ENCODE data around the gene KRT79.

DNA sequence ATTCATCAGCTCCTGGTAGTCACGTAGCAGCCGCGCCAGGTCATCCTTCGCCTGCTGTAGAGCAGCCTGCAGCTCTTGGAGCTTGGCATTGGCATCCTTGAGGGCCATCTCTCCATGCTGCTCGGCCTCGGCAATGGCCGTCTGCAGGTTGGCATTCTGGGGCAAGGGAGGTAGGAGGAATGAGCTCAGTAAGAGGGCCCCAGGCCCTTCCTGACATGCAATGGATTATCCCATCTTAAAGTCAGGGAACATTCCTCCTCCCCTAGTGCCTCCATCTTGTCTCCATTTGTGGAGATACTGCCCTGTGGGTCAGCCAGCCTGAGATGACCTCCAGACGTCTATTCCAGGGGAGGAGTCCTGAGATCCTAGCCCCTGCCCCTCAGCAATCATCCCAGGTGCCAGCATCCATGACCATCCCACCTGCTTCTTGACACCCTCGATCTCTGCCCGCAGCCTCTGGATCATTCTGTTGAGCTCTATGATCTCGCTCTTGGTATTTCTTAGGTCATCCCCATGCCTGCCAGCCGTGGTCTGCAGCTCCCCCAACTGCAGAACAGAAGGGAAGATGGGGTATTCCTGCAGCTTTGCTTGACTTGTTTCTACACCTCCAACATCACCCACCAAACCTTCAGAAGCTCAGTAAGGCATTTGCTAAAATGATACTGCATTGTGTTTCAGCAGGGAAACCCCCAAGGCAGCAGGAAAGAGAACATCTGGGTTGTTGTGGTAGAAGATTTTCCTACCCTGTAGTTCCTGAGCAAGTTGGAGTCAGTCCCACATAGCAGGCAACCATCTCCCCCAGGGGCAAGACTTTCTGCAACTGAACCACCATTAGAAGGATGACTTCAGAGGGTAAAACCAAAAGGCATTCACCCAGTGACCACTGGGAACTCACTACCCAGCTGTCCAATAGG is 42.6 kb downstream of the KRT79 start:
- TF ChIP-seq, protein P1, sequence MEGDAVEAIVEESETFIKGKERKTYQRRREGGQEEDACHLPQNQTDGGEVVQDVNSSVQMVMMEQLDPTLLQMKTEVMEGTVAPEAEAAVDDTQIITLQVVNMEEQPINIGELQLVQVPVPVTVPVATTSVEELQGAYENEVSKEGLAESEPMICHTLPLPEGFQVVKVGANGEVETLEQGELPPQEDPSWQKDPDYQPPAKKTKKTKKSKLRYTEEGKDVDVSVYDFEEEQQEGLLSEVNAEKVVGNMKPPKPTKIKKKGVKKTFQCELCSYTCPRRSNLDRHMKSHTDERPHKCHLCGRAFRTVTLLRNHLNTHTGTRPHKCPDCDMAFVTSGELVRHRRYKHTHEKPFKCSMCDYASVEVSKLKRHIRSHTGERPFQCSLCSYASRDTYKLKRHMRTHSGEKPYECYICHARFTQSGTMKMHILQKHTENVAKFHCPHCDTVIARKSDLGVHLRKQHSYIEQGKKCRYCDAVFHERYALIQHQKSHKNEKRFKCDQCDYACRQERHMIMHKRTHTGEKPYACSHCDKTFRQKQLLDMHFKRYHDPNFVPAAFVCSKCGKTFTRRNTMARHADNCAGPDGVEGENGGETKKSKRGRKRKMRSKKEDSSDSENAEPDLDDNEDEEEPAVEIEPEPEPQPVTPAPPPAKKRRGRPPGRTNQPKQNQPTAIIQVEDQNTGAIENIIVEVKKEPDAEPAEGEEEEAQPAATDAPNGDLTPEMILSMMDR (IDR thresholded peaks at IDR 0.05): no peak
- TF ChIP-seq POLR2A (IDR thresholded peaks at IDR 0.05): no peak

Measured in heart left ventricle (tissue), 13 donors.